ENCODE data around the gene SENP6.
"Not testable (repeated sequence)": the region's sequence is repeated elsewhere in the genome, so short reads cannot be mapped to it uniquely, and the experiment has no call there.

SENP6 gene

DNA sequence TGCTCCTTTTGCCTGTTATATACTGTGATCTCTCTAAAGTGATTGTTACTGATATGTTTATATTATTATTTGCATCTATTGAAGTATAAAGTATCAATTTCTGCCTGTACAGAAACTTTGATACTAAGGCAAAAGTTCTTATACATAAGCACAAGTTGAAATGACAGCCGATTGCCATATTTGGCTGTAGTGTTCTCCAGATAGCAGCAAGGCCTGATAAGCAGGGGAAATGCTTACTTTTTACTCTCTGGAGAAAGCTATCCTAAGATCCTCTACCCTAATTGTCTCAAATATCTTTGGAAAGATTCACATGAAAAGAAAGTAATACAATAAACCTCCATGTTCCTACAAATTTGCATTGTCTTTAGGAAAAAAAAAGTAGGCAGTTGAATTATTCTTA lies 31.4 kb downstream of the SENP6 start:
- DNase-seq (ENCODE audit: low read depth, low spot score), result no peak
- H3K27ac ChIP-seq, result no peak overlapping the region

DNA sequence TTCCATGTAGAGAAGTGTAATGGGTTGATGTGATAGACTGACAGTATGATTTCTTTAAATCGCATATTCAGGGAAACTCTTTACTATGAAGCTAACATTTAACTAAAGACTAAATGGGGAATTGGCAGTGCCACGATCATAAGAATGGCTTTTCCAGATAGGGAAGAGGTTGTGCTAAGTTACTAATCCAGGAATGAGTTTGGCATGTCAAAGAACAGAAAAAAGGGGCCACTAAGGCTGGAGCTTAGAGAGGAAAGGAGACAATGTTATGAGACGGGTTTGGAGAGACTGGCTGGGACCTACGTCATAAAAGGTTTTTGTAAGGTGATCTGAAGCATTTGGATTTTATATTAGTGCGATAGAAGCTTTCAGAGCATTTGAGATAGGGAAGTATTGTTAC lies 40.6 kb downstream of the SENP6 start:
- no peak overlapping the region for H3K27ac ChIP-seq
- DNase-seq (ENCODE audit: low read depth, low spot score), result no peak

DNA sequence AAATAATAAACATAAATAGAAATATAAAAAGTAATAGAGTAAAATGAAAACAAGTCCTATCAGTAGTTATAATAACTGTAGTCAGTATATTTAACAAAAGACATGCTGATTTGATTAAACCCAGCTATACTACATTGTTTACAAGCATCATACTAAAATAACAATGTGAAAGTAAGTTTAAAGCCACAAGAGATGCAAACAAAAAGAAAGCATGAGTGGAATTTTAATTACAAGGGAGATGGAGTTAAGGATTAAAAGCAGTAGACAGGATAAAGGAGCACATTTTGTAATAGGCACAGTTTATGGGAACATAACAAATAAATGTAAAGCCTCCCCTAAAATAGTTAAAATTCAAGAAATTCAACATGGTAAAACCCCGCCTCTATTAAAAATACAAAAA lies 41.5 kb downstream of the SENP6 start:
- no peak overlapping the region for H3K27ac ChIP-seq
- DNase-seq (ENCODE audit: low read depth, low spot score), result no peak

DNA sequence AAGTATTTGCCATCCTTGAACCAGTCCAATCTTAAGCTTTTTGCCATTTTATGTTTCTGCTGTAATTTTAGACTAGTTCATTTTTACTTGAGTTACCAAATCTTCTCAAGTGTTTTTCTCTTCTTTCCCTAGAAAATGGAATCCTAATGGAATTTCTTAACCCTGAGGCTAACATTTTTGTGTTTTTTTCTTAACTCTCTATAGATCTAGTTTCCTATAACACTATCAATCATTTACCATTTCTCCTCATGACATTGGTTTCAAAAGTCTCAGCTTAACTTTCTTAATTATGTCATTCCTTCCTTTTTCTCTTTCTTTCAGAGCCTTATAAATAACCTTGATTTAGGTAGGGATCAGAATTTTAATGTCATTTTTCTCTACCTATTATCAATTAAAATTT lies 54.8 kb downstream of the SENP6 start:
- H3K27ac ChIP-seq, result no peak overlapping the region
- DNase-seq (ENCODE audit: low read depth, low spot score), result no peak

DNA sequence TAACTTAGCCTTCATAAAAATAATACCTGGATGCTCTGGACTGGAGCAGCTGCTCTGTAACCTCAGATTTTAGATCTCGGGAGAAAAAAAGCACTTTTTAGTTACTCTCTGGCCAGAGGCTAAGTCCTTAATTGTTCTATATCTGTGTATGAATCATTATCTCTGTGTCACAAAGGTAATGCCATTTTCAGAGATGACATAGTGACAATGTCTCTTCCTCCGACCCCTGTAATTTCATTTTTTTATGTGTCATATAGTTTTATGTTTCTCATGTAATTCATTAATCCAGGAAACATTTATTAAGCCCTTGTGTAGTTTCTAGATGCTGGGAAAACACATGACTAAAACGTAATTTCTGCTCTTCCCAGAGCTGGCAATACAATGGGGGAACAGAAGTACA lies 55.6 kb downstream of the SENP6 start:
- H3K27ac ChIP-seq, result no peak overlapping the region
- no peak for DNase-seq (ENCODE audit: low read depth, low spot score)

DNA sequence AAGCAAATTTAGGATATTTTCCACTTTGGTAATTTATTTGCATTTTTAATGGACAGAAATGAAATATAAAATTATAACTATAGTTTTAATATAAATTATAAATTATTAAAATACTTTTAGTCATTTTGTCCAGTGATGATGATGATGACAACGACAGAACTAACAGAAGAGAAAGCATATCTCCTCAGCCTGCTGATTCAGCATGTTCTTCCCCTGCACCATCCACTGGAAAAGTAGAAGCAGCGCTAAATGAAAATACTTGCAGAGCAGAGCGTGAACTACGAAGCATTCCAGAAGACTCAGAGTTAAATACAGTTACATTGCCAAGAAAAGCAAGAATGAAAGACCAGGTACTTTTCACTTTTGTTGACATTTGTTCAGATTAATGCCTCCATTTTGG lies 64.9 kb downstream of the SENP6 start:
- no peak for DNase-seq (ENCODE audit: low read depth, low spot score)
- no peak overlapping the region for H3K27ac ChIP-seq

DNA sequence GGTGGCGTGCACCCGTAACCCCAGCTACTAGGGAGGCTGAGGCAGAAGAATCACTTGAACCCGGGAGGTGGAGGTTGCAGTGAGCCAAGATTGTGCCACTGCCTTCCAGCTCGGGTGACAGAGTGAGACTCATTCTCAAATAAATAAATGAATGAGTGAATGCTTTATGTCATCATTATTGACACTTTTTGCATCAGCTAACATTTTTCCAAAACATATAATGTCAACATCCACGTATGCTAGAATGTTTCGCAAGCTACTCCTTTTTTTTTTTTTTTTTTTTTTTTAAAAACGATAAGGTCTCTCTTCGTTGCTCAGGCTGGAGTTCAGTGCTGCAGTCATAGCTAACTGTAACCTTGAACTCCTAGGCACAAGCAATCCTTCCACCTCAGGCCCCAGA lies 72.2 kb downstream of the SENP6 start:
- DNase-seq (ENCODE audit: low read depth, low spot score), result no peak
- peak overlapping the region; percentile 15 for H3K27ac ChIP-seq

DNA sequence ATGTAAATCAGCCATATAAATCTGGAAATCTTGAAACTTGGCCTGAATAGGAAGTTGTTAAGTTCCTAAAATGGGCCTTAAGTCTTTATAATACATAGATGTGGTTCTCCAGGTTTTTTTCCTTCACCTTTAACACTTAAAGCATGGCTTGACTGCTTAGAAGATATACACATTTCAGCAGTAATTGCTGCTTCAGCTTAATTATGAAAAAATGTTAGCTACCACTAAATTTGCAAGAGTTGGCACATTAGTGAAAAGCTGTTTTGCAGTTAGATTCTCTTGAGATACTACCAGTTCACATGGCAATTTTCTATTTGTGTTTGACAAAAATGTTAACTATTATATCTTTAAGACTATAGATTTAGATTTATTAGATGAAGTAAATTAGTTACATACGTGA lies 74.7 kb downstream of the SENP6 start:
- DNase-seq (ENCODE audit: low read depth, low spot score), result no peak
- no peak overlapping the region for H3K27ac ChIP-seq

DNA sequence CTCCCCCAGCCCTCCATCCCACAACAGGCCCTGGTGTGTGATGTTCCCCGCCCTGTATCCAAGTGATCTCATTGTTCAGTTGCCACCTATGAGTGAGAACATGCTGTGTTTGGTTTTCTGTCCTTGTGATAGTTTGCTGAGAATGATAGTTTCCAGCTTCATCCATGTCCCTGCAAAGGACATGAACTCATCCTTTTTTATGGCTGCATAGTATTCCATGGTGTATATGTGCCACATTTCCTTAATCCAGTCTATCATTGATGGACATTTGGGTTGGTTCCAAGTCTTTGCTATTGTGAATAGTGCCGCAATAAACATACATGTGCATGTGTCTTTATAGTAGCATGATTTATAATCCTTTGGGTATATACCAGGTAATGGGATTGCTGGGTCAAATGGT lies 80.9 kb downstream of the SENP6 start:
- not testable (repeated sequence) for DNase-seq (ENCODE audit: low read depth, low spot score); H3K27ac ChIP-seq

DNA sequence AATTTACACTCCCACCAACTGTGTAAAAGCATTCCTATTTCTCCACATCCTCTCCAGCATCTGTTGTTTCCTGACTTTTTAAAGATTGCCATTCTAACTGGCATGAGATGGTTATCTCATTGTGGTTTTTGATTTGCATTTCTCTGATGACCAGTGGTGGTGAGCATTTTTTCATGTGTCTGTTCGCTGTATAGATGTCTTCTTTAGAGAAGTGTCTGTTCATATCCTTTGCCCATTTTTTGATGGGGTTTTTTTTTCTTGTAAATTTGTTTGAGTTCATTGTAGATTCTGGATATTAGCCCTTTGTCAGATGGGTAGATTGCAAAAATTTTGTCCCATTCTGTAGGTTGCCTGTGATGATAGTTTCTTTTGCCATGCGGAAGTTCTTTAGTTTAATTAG lies 81.3 kb downstream of the SENP6 start:
- not testable (repeated sequence) for DNase-seq (ENCODE audit: low read depth, low spot score)

DNA sequence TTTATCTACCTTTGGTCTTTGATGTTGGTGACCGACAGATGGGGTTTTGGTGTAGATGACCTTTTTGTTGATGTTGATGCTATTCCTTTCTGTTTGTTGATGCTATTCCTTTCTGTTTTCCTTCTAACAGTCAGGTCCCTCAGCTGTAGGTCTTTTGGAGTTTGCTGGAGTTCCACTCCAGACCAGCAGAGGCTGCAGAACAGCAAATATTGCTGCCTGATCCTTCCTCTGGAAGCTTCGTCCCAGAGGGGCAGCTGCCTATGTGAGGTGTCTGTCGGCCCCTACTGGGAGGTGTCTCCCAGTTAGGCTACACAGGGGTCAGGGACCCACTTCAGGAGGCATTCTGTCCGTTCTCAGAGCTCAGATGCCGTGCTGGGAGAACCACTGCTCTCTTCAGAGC lies 85.9 kb downstream of the SENP6 start:
- not testable (repeated sequence) for H3K27ac ChIP-seq; DNase-seq (ENCODE audit: low read depth, low spot score)

More for the DNA sequence above, 81.3 kb downstream of the SENP6 start:
- H3K27ac ChIP-seq, result not testable (repeated sequence)

DNA sequence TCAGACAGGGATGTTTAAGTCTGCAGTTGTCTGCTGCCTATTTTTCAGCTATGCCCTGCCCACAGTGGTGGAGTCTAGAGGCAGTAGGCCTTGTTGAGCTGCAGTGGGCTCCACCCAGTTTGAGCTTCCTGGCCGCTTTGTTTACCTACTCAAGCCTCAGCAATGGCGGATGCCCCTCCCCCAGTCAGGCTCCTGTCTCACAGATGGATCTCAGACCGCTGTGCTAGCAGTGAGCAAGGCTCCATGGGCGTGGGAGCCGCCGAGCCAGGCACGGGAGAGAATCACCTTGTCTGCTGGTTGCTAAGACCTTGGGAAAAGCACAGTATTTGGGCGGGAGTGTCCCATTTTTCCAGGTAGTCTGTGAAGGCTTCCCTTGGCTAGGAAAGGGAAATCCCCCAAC lies 86.3 kb downstream of the SENP6 start:
- DNase-seq (ENCODE audit: low read depth, low spot score); H3K27ac ChIP-seq: not testable (repeated sequence)

DNA sequence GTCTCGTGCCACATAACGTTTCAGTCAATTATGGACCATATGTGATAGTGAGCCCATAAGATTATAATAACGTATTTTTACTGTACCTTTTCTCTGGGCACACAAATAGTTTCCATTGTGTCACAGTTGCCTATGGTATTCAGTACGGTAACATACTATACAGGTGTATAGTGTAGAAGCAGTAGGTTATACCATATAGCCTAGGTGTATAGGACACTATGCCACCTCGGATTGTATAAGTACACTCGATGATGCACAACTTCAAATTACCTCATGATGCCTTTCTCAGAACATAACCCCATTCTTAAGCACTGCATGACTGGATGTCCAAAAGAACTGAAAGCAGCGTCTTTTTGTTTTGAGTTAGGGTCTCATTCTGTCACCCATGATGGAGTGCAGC lies 87.9 kb downstream of the SENP6 start:
- H3K27ac ChIP-seq, result no peak overlapping the region
- no peak for DNase-seq (ENCODE audit: low read depth, low spot score)

DNA sequence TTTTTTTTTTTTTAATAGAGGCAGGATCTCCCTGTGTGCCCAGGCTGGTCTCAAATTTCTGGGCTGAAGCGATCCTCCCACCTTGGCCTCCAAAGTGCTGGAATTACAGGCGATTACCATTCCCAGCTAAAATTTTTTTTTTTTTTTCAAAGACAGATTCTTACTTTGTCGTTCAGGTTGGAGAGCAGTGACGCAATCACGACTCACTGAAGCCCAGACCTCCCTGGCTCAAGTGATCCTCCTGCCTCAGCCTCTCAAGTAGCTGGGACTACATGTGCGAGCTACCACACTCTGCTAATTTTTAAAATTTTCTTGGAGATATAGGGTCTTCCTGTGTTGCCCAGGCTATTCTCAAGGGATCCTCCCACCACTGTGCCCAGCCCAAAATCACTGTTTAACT lies 89.3 kb downstream of the SENP6 start:
- no peak overlapping the region for H3K27ac ChIP-seq
- no peak for DNase-seq (ENCODE audit: low read depth, low spot score)

DNA sequence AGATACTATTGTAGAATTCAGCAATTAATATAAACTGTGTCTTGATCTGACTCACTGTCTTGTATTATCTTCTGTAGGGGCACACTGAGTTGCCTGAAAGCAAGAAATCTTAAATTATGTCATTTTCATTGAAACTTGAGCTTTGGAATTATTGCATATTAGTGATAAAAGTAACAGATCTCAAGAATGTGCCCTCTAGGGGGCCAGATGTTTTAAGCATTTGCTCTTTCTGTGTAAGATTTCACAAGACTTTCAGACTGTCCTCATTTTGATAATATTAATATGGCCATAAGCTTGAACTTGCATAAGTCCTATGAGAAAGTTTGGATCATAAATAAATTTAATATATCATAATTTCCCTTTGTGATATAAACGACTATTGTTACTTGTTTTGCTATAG lies 91.9 kb downstream of the SENP6 start:
- no peak overlapping the region for H3K27ac ChIP-seq
- DNase-seq (ENCODE audit: low read depth, low spot score), result no peak

DNA sequence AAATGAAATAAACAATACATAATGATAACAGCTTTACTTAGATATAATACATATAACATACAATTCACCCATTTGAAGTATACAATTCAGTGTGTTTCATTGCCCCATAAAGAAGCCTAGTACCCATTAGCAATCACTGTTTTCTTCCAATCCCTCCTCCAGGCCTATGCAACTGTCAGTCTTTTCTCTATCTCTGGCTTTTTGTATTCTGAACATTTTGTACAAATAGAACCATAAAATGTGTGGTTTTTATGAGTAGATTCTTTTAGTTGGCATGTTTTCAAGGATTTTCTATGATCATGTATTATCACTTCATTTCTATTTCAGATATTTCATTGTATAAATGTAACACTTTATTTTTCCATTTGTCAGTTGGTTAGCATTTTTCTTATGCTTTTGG lies 92.7 kb downstream of the SENP6 start:
- H3K27ac ChIP-seq, result no peak overlapping the region
- DNase-seq (ENCODE audit: low read depth, low spot score), result no peak

DNA sequence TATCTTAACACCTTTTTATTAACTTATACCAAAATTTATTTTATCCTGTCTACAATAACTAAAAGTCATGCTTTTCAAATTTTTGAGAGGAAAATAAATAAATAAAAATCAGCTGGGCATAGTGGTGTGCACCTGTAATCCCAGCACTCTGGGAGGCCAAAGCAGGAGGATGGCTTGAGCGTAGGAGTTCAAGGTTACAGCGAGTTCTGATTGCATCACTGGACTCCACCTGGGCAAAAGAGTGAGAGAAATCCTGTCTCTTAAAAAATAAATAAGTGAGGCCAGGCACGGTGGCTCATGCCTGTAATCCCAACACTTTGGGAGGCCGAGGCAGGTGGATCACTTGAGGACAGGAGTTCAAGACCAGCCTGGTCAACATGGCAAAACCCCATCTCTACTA lies 106.7 kb downstream of the SENP6 start:
- DNase-seq (ENCODE audit: low read depth, low spot score); H3K27ac ChIP-seq: not testable (repeated sequence)

DNA sequence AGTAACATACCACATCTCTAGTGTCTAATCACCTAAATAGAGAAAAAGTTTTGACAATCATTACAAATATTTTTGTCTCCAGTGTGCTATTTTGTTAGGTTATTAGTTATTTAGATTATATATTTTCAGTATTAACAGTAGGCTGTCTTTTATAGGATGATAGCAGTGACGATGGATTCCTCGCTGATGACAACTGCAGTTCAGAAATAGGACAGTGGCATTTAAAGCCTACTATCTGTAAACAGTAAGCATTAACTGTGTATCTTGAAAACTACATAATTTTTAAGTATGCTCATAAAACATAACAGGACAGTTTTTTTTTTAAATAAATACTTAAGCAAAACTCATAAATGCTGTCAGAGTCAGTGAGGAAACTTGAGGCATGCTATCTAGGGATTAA lies 109.5 kb downstream of the SENP6 start:
- no peak for DNase-seq (ENCODE audit: low read depth, low spot score)
- no peak overlapping the region for H3K27ac ChIP-seq

DNA sequence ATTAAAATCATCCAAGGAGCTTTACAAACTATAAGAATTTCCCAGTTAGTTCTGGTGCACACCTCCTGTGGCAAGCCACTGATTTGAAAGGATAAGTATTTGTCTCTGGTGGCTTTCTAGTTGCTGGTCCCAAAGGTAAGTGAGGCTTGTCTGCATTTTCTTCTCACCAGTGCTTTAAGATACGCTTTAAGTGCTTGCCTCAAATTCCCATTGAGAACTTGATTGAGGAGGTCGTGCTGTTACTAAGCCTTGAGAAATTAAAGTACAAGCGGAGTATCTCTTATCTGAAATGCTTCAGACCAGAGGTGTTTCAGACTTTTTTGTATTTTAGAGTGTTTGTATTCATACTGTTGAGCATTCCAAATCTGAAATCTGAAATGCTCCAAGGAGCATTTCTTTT lies 117.5 kb downstream of the SENP6 start:
- no peak overlapping the region for H3K27ac ChIP-seq

DNA sequence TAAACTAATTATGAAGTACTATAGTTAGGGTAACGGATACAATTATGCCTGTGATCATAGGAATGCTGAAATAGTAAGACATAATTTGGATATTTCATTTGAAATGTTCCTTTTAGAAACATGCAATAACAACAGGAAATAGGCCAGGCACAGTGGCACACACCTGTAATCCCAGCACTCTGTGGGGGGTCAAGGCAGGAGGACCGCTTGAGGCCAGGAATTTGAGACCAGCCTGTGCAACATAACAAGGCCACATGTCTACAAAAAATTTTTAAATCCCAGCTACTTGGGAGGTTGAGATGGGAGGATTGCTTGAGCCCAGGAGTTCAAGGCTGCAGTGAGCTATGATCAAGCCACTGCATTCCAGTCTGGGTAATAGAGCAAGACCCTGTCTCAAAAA lies 121.7 kb downstream of the SENP6 start:
- no peak for DNase-seq (ENCODE audit: low read depth, low spot score)
- H3K27ac ChIP-seq, result no peak overlapping the region

More for the DNA sequence above, 117.5 kb downstream of the SENP6 start:
- DNase-seq (ENCODE audit: low read depth, low spot score), result no peak

DNA sequence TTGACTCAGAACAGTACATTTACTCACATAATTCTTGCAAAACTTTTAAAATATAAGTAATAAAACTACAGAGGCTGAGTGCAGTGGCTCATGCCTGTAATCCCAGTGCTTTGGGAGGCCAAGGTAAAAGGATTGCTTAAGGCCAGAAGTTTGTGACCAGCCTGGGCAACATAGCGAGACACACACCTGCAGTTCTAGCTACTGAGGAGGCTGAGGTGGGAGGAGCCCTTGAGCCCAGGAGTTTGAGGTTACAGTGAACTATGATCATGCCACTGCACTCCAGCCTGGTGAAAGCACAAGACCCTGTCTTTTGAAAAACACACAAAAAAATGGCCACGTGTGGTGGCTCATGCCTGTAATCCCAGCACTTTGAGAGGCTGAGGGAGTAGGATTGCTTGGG lies 125.5 kb downstream of the SENP6 start:
- no peak for DNase-seq (ENCODE audit: low read depth, low spot score)
- no peak overlapping the region for H3K27ac ChIP-seq

DNA sequence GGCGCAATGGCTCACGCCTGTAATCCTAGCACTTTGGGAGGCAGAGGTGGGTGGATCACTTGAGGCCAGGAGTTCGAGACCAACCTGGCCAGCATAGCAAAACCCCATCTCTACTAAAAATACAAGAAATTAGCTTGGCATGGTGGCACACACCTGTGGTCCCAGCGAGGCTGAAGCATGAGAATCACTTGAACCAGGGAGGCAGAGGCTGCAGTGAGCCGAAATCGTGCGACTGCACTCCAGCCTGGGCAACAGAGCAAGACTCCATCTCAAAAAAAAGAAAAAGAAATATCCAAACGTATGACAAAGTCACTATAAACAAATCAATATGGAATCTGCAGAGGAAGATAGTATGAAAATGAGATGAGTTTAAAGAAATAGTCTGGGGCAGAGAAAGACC lies 129.3 kb downstream of the SENP6 start:
- not testable (repeated sequence) for H3K27ac ChIP-seq; DNase-seq (ENCODE audit: low read depth, low spot score)

DNA sequence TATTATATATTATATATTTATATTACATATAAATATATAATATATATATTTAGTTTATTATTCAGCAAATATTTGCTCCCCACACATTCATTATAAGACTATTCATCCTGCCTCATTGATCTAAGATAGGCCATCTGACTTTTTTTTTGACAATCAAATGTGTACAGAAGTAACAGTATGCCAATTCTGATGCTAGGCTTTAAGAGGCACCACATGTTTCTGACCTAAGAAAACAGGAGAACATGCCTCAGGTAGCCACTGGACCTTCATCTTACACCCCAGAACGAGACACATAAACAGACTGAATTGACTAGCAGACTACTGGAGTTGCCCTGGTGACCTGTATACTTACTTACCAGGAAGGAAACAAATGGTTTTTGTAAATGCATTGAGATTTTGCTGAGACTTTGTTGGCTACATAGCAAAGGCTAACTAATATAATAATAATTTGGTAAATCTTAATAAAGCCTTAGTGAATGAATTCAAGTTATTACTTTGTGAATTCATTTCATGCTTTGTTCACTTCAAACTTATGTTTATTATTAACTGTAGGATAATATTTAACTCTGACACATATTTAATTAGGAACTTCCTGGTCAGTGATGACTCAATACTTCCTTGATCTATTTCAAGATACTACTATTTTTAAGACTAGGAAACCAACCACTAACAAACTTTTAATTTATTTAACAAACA lies 134.0 kb downstream of the SENP6 start:
- no peak for DNase-seq (ENCODE audit: low read depth, low spot score)
- peak overlapping the region; percentile 28 for H3K27ac ChIP-seq
